HTERT RPE-1 (cell line): ENCODE measurements around the gene HOXC6.

Source experiments
- in situ Hi-C: fragments of 300-500 bp; cut with MboI; formaldehyde crosslinking; loops from 4 replicates; pipeline ENCODE4 v1.14.3; 2020; ENCODE audit warnings: low sequenced_read_pairs

The HOXC6 gene

DNA sequence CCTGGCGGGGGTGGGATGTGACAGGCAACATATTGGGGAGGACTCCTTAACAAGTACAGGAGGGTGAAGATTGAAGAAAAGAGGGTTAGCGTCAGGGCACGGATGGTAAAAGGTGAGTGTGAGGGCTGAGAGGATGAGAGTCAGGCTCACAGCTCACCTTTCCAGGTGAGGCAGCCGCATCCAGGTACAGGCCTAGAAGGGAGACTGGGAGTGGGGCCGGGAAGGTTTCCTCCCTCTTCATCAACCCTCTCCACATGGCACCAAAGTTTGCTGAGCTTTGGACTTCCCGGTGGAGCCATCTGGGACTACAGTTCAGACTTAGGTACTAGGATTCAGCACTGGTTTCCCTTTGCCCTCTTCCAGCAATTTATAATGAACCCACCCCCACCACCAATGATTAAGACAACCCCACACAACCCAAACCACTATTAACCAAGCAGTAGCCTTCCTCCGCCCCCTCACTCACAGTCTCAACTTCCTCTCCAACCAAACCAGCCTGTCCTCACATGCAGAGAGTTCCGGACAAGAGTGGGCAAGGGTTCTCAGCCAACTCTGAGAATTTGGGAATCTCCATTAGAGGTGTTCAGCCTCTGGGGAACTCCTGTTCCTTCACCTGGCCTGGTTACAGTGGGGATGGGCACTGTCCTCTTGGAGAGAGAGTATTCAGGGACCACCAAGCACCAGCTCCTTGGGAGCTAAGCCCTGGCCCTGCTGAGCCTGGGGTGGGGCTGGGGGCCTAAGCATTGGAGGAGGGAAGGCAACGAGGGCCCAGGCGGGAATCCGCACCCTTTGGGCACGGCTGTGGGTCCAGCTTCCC, 23.0 kb downstream of the HOXC6 start:
- in situ Hi-C loops, result no loop called here

DNA sequence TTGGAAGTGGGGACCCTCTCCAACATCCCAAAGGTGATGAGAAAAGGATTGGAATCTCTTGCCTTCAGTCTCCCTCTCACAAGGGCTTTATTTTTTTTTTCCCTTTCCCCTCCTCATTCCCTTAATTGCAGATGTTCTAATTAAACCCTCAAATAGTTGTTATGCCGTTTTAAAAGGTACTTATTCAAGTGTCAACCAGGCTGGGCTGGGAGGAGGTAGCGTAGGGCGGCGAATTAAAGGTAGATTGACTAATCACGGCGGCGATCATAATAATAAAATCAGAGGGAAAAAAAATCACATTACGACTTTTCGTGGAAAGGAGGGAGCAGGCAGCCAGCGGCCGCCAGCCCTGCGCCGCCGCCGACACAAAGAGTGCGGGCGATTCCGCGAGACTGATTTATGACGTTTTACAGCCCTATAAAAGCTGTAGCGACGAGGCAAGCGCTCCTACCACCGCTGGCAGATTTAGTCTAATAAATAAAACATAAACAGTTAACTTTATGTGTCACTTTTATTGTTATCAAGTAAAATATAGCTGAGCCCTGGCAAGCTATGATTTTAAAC, 23.7 kb downstream of the HOXC6 start:
- in situ Hi-C loops, result no loop called here

DNA sequence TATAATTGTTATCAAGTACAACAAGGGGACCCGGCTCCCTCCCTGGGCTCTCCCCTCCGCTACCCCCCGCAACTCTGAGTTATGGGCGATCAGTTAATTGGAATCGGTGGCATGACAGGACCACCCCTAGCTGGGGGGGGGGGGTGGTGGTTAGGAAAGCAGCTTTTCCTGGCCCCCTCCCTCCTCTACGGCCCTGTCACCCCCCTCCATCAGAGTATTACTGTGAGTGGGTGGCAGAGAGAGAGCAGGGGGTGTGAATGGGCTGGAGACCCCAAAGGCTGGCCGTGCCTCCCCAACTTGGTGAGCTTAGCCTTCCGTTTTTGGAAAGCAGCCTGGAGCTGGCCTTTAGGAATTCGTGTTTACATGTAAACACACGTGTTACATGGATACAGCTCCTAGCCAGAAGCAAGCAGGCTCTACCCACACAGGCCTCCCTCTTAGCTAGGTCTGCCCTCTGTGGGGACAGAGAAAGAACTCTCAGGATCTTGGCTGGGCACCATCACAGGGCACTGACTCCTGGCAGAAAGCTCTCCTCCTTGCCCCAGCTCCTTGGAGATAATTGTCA, 24.3 kb downstream of the HOXC6 start:
- in situ Hi-C loops, result no loop called here

GRCh38 chr12:54053003-54053750, 24.9 kb downstream of the HOXC6 start:
- in situ Hi-C loops, result no loop called here

GRCh38 chr12:54053751-54054741, 25.8 kb downstream of the HOXC6 start, which contains the start of gene HOXC4:
HOXC4 (plus strand) TSS chr12:54053835; CDS start chr12:54053923, 88 bp downstream.
- in situ Hi-C loops, result no loop called here

- in situ Hi-C loops, result no loop called here
Observed at GRCh38 chr12:54054742-54055194, 26.5 kb downstream of the HOXC6 start.

DNA sequence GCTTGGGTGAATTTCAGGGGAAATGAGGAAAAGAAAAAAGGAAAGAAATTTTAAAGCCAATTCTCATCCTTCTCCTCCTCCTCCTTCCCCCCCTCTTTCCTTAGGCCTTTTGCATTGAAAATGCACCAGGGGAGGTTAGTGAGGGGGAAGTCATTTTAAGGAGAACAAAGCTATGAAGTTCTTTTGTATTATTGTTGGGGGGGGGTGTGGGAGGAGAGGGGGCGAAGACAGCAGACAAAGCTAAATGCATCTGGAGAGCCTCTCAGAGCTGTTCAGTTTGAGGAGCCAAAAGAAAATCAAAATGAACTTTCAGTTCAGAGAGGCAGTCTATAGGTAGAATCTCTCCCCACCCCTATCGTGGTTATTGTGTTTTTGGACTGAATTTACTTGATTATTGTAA, 27.3 kb downstream of the HOXC6 start:
- in situ Hi-C loops, result no loop called here

GRCh38 chr12:54056110-54056509, 27.9 kb downstream of the HOXC6 start:
- in situ Hi-C loops, result no loop called here

DNA sequence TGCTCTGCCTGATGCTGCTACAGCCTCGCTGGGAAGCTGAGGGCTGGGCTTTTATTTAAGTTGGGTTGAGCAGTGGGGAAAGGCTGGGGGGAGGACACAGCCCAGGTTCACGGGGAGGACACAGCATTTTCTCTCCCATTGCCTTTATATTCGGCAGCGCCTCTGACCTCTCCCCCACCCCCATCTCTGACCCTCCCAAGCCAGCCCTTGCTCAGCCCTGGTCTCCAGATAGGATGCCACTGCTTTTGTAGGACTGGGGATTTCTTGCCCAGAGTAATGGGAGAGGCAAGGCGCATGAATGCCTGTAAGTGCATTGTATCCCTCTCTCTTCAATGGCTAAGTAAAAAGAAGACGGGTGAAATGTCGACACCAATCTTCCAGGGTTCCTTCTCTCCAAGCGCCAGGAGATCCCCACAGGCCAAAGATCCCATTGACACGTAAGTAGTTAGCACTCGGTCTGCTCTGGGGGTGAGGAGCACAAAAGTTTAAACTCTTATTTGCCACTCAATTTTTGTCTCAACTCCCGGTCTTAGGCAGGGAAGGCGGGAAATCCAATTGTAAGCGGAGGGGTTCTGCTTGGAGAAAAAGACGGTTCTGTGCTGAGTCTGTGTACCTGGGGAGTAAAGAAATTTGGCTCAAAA, 30.0 kb downstream of the HOXC6 start:
- in situ Hi-C loops, result no loop called here

DNA sequence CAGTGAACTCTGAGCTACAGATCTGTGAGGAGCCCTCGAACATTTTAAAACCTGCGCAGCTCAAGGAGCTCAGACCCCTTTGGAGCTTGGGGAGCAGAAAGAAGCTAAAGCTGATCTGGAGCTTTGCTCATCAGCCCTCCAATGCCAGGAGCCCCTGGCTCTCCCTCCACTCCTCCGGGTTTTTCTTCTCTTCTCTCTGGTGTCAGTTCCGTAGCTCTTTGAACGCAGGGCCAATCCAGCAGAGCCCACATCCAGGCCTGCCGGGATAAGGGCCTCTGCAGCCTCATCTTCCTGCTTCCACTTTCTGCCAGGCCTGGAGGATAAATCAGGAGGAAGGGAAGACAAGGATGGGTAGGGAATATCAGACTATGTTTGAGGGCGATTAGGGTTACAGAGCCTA, 31.4 kb downstream of the HOXC6 start:
- in situ Hi-C loops, result no loop called here

DNA sequence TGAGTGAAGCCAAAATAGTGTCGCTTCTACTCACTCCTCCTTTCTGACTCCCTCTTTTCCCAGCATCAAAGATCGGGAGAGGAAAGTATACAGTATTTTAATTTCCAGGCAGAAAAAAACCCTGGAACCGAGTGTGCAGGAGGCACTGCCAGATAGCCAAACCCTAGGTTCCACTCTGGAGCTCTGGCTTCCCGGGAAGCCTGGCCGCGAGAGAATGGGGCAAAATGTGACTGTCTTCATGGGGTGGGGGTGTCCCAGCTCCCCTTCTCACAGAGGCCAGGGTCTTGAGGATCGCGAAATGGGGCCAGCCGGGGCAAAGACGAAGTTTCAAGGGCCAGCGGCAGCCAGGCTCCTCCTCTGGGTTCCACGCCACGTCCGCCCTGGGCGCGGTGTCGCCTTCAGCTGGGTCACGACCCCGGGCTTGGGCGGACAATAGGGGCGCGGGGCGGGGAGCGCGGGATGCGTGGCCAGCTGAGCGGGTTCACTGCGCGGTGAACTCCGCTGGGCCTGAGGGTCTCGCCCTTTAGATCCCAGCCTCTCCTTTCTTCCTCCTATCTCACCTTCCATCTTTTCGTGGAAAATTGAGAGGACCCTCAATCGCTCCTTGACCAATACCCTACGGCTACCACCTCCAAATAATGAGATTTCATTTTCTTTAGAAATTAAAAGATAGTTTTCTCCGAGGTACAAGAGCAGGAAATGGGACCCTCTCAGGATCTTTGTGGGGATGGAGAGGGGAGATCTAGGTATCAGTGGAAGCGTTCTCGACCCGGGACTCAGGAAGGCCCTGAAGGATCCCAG, 32.1 kb downstream of the HOXC6 start:
- in situ Hi-C loops, result no loop called here

GRCh38 chr12:54060975-54061778, 32.9 kb downstream of the HOXC6 start:
- in situ Hi-C loops, result no loop called here

DNA sequence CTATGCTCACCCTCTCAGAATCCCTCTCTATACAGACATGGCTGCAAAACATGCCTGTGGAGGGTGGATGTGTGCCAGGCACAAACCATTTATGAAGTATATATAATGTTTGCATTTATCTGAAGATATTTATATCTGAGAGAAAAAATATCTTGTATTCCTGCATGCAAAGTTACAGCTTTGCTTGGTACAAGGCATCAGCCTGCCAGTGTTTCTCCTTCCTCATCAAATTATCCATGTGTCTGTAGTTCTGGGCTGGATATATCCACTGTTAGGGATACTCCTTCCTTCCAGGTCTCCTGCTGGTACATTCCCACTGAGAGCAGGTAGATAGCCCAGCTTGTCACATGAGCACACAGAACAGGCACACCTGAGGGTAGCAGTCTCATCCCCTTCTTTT, 37.4 kb downstream of the HOXC6 start:
- in situ Hi-C loops, result no loop called here

- in situ Hi-C loops, result no loop called here
Observed at GRCh38 chr12:54066408-54066807, 38.2 kb downstream of the HOXC6 start.

- in situ Hi-C loops, result no loop called here
Observed at GRCh38 chr12:54068418-54069070, 40.3 kb downstream of the HOXC6 start.

GRCh38 chr12:54071942-54072341, 43.7 kb downstream of the HOXC6 start:
- in situ Hi-C loops, result no loop called here

- in situ Hi-C loops, result no loop called here
Observed at GRCh38 chr12:54074308-54074707, 46.1 kb downstream of the HOXC6 start.

DNA sequence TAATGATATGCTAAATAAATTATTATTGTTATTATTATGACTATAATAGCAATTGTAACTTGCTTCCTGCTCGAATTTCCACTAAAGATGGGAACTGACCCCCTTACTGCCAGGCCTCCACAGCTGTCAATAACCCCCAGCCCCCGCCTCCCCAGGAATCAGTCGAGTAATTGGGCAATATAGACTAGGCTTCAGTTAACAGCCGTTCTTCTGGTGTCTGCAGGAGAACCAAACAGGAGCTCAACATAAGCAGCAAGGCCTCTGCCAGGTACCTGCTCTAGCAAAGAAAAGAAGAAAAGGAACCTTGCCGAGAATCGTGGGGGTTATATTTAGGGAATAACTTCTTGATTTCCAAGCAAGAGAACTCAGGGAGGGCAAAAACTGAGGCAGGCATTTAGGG, 47.2 kb downstream of the HOXC6 start:
- in situ Hi-C loops, result no loop called here
